Cardiac muscle cell (in vitro differentiated cells and primary cell): ENCODE measurements around the gene GABRR2. TPM values are rescaled to one million over a fixed set of nuclear protein-coding genes. Genes with fewer than 3 reads are reported as not detected.

ENCODE experiments used
- DNase-seq, 2 donors: peaks; one replicate each; pipeline versions ENCODE4 v3.0.0 to v3.0.0-alpha.2; 2010 to 2017; ENCODE audit warnings: low read depth in 1 of 2, low spot score in 1 of 2
- H3K27ac ChIP-seq: fragments of 200-600 bp; sonication (generic); 2 replicates; pipeline ENCODE4 v1.5.1; 2016
- H3K27me3 ChIP-seq: fragments of 200-600 bp; sonication (generic); 2 replicates; pipeline ENCODE4 v1.6.0; 2016; ENCODE audit warnings: control low read depth
- H3K36me3 ChIP-seq: fragments of 200-600 bp; sonication (generic); 2 replicates; pipeline ENCODE4 v1.5.1; 2016; ENCODE audit warnings: control low read depth
- H3K4me1 ChIP-seq: fragments of 200-600 bp; sonication (generic); 2 replicates; pipeline ENCODE4 v1.8.1; 2017; ENCODE audit warnings: low read depth, mild to moderate bottlenecking, mixed run types
- H3K4me3 ChIP-seq: fragments of 200-600 bp; sonication (generic); 2 replicates; pipeline ENCODE4 v1.5.1; 2016; ENCODE audit warnings: mild to moderate bottlenecking
- H3K9me3 ChIP-seq: fragments of 200-600 bp; sonication (generic); 2 replicates; pipeline ENCODE4 v1.5.1; 2017; ENCODE audit warnings: low read depth, mild to moderate bottlenecking, control low read depth
- CTCF ChIP-seq: IDR thresholded peaks from 2 replicates; pipeline ENCODE4 v1.5.1; 2012; ENCODE audit warnings: low read depth, mild to moderate bottlenecking, low read length
- polyA plus RNA-seq: library from polyadenylated mRNA; unstranded; fragments of >200 nt; fragmentation: Nextera tagmentation; extraction: Ambion mirVana; gene quantifications from 2 replicates; pipeline ENCODE4 v1.2.1, GENCODE V29; 2016
- total RNA-seq: library from RNA; depleted of rRNA; stranded (reverse); fragments of >200 nt; gene quantifications from 2 replicates; pipeline ENCODE4 v1.2.3, GENCODE V29; 2016

Gene GABRR2
- total and polyA plus RNA-seq, 2 experiments from 2014 or later = 0.50 to 0.83 TPM

GRCh38 chr6:89352278-89353117 lies 37.4 kb upstream of the GABRR2 start, which contains the start of gene UBE2J1:
UBE2J1 (minus strand) TSS chr6:89352722; CDS start chr6:89352569, 153 bp downstream.
- Histone ChIP-seq H3K36me3 (no peaks in the 10 kb centered on the region), H3K4me1 (peaks cover 25% of the 10 kb centered on the region), H3K27me3 (no peaks in the 10 kb centered on the region), H3K9me3 (no peaks in the 10 kb centered on the region), H3K4me3 (peak within 1 kb of the TSS; percentile 71), H3K27ac (peak within 1 kb of the TSS; percentile 98)
- peak; percentile 94 to 98 for DNase-seq
- no peak for TF ChIP-seq CTCF

- Histone ChIP-seq H3K27me3 (no peaks in the 10 kb centered on the region), H3K9me3 (no peaks in the 10 kb centered on the region), H3K4me1 (peaks cover 31% of the 10 kb centered on the region), H3K36me3 (no peaks in the 10 kb centered on the region), H3K27ac (peak overlapping the region; percentile 98), H3K4me3 (peak overlapping the region; percentile 71)
- TF ChIP-seq CTCF = no peak
- DNase-seq = no peak
These were observed 36.7 kb upstream of the GABRR2 start for GRCh38 chr6:89351671-89352277.

GRCh38 chr6:89350281-89350966 lies 35.3 kb upstream of the GABRR2 start:
- Histone ChIP-seq H3K36me3 (no peaks in the 10 kb centered on the region), H3K4me1 (peaks cover 39% of the 10 kb centered on the region), H3K27me3 (no peaks in the 10 kb centered on the region), H3K9me3 (no peaks in the 10 kb centered on the region), H3K4me3 (no peak overlapping the region), H3K27ac (peak overlapping the region; percentile 86)
- peak in 1 of 2 donors; percentile 56 for DNase-seq
- TF ChIP-seq CTCF = no peak

- DNase-seq = peak in 1 of 2 donors; percentile 39
- no peak for TF ChIP-seq CTCF
- peak overlapping the region; percentile 86 for H3K27ac ChIP-seq
These were observed 33.3 kb upstream of the GABRR2 start for GRCh38 chr6:89348372-89348771.

GRCh38 chr6:89347825-89348224 lies 32.7 kb upstream of the GABRR2 start:
- Histone ChIP-seq H3K27me3 (no peaks in the 10 kb centered on the region), H3K9me3 (no peaks in the 10 kb centered on the region), H3K36me3 (no peaks in the 10 kb centered on the region), H3K4me3 (no peak overlapping the region), H3K27ac (peak overlapping the region; percentile 86), H3K4me1 (peaks cover 39% of the 10 kb centered on the region)
- TF ChIP-seq CTCF = no peak
- peak; percentile 53 to 58 for DNase-seq

More at GRCh38 chr6:89348372-89348771, 33.3 kb upstream of the GABRR2 start:
- Histone ChIP-seq H3K27me3 (no peaks in the 10 kb centered on the region), H3K9me3 (no peaks in the 10 kb centered on the region), H3K4me3 (no peak overlapping the region), H3K4me1 (peaks cover 39% of the 10 kb centered on the region), H3K36me3 (no peaks in the 10 kb centered on the region)
